Bronchial epithelial cell (primary cell): ENCODE measurements around the gene TSHZ3. TPM values are rescaled to one million over a fixed set of nuclear protein-coding genes. Genes with fewer than 3 reads are reported as not detected.

ENCODE experiments used
- DNase-seq: peaks from one replicate; pipeline ENCODE4 v3.0.0-alpha.2; 2010; ENCODE audit warnings: low read depth
- FAIRE-seq: peaks from 2 replicates; lab custom pipeline; 2011; peaks lifted over from hg19 to GRCh38; lab: Jason Lieb, UNC
- H3K27me3 ChIP-seq: 2 replicates; pipeline ENCODE4 v1.5.1; 2011; ENCODE audit warnings: low read length; ENCODE audit not compliant: control insufficient read depth, insufficient read depth
- H3K36me3 ChIP-seq: 2 replicates; pipeline ENCODE4 v1.5.1; 2011; ENCODE audit warnings: low read length; ENCODE audit not compliant: control insufficient read depth, insufficient read depth
- H3K4me3 ChIP-seq: 2 replicates; pipeline ENCODE4 v1.5.1; 2011; ENCODE audit warnings: mild to moderate bottlenecking, low read depth, low read length, control low read depth
- CTCF ChIP-seq: IDR thresholded peaks from 2 replicates; pipeline ENCODE4 v1.5.1; 2011; ENCODE audit warnings: mild to moderate bottlenecking, moderate library complexity, low read length, control low read depth, inconsistent platforms; ENCODE audit not compliant: insufficient read depth, severe bottlenecking
- total RNA-seq: library from RNA; depleted of rRNA; stranded (reverse); fragments of >200 nt; gene quantifications from 2 replicates; pipeline ENCODE4 v1.2.1, GENCODE V29; 2014

TSHZ3 gene
- total RNA-seq, 1 donor from 2014 or later = 1.6 TPM

DNA sequence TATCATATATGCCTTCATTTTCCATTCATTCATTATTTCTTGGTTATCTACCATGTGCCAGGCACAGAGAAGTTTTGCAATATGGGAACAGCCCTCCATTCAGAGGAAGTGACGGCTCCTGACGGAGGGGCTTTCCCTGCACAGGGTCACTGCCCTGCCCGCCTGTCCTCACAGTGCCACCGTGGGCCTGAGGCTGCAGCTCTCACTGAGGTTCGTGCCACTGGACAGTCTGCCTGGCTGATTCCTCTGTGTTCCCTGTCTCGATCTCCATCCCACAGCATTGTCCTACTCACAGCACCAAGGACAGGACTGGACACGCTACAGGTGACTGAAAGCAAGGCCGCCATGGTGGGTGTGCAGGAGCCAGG, 92.7 kb downstream of the TSHZ3 start:
- no peak overlapping the region for H3K4me3 ChIP-seq
- peak; percentile 26 for DNase-seq
- no peaks in the 10 kb centered on the region for H3K36me3 ChIP-seq
- no peaks in the 10 kb centered on the region for H3K27me3 ChIP-seq
- FAIRE-seq = no peak
- no peak for TF ChIP-seq CTCF

DNA sequence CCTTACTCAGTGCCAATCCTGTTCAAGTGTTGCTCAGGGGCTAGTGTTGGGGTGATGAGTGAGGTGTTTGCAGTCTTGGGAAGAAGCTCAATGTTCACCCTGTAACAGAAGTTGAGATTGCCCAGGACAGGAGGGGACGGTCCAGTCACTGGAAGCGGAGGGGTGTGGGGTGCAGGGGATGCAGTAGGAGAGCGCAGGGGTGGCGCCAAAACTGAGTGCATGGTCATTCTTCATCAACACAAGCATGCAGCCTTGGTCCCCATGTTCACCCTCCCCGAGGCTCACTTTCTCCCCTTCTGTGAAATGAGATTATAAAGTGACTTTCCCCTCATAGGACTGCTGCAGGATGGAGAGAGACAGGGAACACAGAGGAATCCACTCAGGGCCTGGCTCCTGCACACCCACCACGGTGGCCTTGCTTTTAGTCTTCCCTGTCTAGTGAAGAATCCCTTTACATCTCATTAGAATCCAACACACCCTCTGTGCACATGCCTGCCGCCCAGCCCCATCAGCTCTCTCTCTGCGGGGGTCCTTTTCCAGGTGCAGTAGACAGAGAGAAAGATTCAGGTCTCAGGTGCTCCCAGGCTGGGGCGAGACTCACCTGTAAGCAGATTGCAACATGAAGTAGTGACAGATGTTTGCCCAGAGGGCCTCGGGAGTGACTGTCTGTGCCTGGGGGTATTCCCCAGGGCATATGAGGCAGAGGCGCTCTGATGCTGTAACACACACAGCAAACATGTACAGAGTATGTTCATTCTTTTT, 93.2 kb downstream of the TSHZ3 start:
- no peak for TF ChIP-seq CTCF
- no peaks in the 10 kb centered on the region for H3K27me3 ChIP-seq
- FAIRE-seq (no peak), DNase-seq (peak; percentile 8)
- no peaks in the 10 kb centered on the region for H3K36me3 ChIP-seq
- H3K4me3 ChIP-seq = no peak overlapping the region

DNA sequence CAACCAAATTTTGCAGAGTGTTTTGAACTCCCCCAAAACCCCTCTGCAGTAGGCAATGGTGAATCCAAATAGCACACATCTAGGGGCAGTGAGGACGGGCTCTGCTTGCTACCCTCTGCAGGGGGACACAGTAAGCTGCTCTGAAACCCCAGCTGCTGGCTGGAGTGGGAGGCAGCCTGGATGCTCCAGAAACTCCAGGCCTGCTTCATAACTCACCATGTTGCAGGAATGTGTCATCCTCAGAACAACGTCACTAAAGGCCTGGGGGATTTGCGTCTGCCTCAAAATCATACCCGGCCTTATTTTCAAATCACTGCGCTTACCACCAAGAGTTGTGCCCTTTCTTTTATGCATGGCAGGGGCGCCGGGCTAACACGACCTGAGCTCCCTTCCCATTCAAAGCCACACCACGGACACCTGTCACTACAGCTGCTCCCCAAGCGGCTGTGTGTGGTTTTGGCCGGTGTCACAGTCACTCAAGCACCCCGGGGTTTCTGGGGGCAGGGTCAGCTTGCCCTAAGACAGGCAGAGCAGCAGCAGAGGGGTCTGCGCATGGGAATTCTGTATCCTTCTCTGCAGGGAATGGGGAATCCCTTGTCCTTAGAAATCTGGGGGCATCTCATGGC, 93.9 kb downstream of the TSHZ3 start:
- no peaks in the 10 kb centered on the region for H3K36me3 ChIP-seq
- H3K4me3 ChIP-seq = no peak overlapping the region
- no peak for DNase-seq
- no peak for FAIRE-seq
- no peaks in the 10 kb centered on the region for H3K27me3 ChIP-seq
- no peak for TF ChIP-seq CTCF

DNA sequence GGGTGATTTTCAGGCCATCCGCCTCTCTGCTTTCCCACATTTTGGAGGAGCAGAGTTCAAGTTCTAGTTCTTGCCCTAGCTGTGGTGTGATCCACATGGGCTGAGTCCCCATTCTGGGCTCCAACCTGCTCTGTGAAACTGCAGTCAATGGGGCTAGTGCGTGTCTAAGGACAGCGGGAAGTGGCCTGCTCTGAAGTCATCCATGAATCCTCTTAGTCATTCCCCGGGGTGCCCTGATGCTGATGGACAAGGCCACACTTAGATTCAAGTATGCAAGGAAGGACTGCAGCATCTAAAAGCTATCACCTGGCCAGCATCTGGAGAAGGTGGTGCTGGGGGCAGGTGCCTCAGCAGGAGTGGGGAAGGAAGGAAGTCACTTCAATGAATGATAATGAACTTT, 94.6 kb downstream of the TSHZ3 start:
- FAIRE-seq = no peak

DNA sequence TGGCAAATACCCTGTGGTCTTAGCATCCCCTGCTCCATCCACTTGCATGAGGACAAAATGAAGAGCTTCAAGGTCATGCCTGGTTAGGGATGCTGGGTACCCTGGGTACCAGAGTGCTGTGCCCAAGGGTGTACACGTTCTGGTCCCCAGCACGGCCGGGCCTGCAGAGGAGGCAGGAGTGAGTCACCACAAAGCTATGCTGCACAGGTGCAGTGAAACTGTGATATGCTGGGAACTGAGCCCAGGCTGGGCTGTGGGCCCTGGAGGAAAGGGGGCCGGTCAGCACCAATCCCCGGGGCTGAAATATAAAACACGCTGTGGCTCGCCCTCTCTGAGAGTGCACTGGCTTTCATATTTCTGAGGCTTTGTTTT, 95.1 kb downstream of the TSHZ3 start:
- Histone ChIP-seq H3K36me3 (no peaks in the 10 kb centered on the region), H3K27me3 (no peaks in the 10 kb centered on the region), H3K4me3 (no peak overlapping the region)
- FAIRE-seq (no peak), DNase-seq (peak; percentile 83)
- no peak for TF ChIP-seq CTCF

More for the DNA sequence above, 94.6 kb downstream of the TSHZ3 start:
- H3K4me3 ChIP-seq = no peak overlapping the region
- no peaks in the 10 kb centered on the region for H3K27me3 ChIP-seq
- no peaks in the 10 kb centered on the region for H3K36me3 ChIP-seq
- no peak for TF ChIP-seq CTCF
- no peak for DNase-seq
